Erythroblast (primary cell): ENCODE measurements around the gene C2.

Experiments used
- GATA1 ChIP-seq: IDR thresholded peaks from 2 replicates; pipeline ENCODE4 v1.6.1; 2011; ENCODE audit warnings: low read depth, mild to moderate bottlenecking, control low read depth, low read length, moderate library complexity
- POLR2A ChIP-seq: IDR thresholded peaks from 2 replicates; pipeline ENCODE4 v1.6.1; 2011; ENCODE audit warnings: mild to moderate bottlenecking, low read length

DNA sequence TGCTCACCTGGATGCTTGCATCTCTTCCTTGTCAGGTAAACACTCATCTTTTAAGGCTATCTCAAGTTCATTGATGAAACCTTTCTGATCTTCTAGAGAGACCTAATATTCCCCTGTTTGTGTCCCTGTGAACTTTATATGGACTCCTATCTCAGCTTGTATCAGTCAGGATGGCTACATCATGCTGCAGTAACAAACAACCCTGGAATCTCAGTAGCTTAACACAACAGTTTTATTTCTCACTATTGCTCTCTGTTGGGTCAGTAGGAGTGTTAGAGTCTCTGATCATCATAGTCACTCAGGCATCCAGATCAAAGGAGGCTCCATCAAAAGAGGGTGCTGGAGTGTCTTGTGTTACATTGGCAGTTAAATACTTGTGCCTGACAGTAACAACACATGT is 12.2 kb upstream of the C2 start:
- TF ChIP-seq POLR2A (no peak), GATA1 (no peak)
